GM12878 (cell line): ENCODE measurements around the gene FIGNL2. TPM values are rescaled to one million over a fixed set of nuclear protein-coding genes. Genes with fewer than 3 reads are reported as not detected.

Source experiments
- ATAC-seq: fragments of 200-7000 bp; cut with Tn5 transposase; 3 replicates; pipeline ENCODE4 v1.9.1; 2020; ENCODE audit warnings: mild to moderate bottlenecking, moderate library complexity
- BruUV-seq: library from RNA; stranded (reverse); fragments of 400-500 nt; replicated peaks from 2 replicates; lab custom pipeline; 2021; lab: Mats Ljungman, UMichigan
- CTCF ChIA-PET: fragments of 300-600 bp; sonication (Branson Sonifier 250); formaldehyde crosslinking; extraction: SDS; loops from one replicate; lab custom pipeline; 2021; ENCODE audit warnings: inconsistent platforms; lab: Yijun Ruan, JAX
- POLR2A ChIA-PET: fragments of 350-600 bp; formaldehyde crosslinking; extraction: SDS; loops from one replicate; lab custom pipeline; 2021; ENCODE audit warnings: inconsistent platforms; lab: Charles Lee
- RAD21 ChIA-PET: fragments of 300-600 bp; sonication (Branson Sonifier 250); formaldehyde crosslinking; loops from one replicate; lab custom pipeline; 2023; ENCODE audit warnings: antibody characterized with exemption; ENCODE audit not compliant: unreplicated experiment; lab: Charles Lee
- SMC1A ChIA-PET: fragments of 300-600 bp; sonication (Branson Sonifier 250); formaldehyde crosslinking; loops from one replicate; lab custom pipeline; 2023; ENCODE audit not compliant: unreplicated experiment, uncharacterized antibody; lab: Charles Lee
- DNase-seq: peaks from one replicate; pipeline ENCODE4 v3.0.0-alpha.2; 2011; ENCODE audit warnings: low read depth, low spot score
- FAIRE-seq: peaks from 3 replicates; lab custom pipeline; 2011; peaks lifted over from hg19 to GRCh38; lab: Jason Lieb, UNC
- H2AFZ ChIP-seq: 2 replicates; pipeline ENCODE4 v1.6.0; 2011; ENCODE audit warnings: low read depth, low read length, control low read depth; ENCODE audit not compliant: control insufficient read depth
- H3K27ac ChIP-seq: 2 replicates; pipeline ENCODE4 v1.5.1; 2011; ENCODE audit warnings: control low read depth; ENCODE audit not compliant: control insufficient read depth, insufficient read depth
- H3K27me3 ChIP-seq, 2 experiments: replicated peaks in 1 of 2; 2 replicates each; pipeline versions ENCODE4 v1.6.0 to v1.6.1; 2011; ENCODE audit warnings: low read length in 1 of 2; ENCODE audit not compliant: control insufficient read depth in 2 of 2, insufficient read depth in 2 of 2
- H3K36me3 ChIP-seq, 2 experiments: 2 replicates each; pipeline ENCODE4 v1.5.1; 2011; ENCODE audit warnings: low read length in 1 of 2; ENCODE audit not compliant: control insufficient read depth in 2 of 2, insufficient read depth in 2 of 2
- H3K4me1 ChIP-seq: 2 replicates; pipeline ENCODE4 v1.6.1; 2011; ENCODE audit warnings: mild to moderate bottlenecking, low read length, moderate library complexity, mixed read lengths; ENCODE audit not compliant: control insufficient read depth, insufficient read depth
- H3K4me2 ChIP-seq: 2 replicates; pipeline ENCODE4 v1.6.0; 2011; ENCODE audit warnings: control low read depth; ENCODE audit not compliant: control insufficient read depth, insufficient read depth
- H3K4me3 ChIP-seq: fragments of 200-600 bp; sonication (generic); 2 replicates; pipeline ENCODE4 v1.5.1; 2016
- H3K79me2 ChIP-seq: 2 replicates; pipeline ENCODE4 v1.6.0; 2011; ENCODE audit warnings: low read length; ENCODE audit not compliant: control insufficient read depth, insufficient read depth
- H3K9ac ChIP-seq: 2 replicates; pipeline ENCODE4 v1.8.0; 2011; ENCODE audit warnings: low read length, control low read depth, mixed read lengths; ENCODE audit not compliant: control insufficient read depth, insufficient read depth
- H3K9me3 ChIP-seq: replicated peaks from 3 replicates; pipeline ENCODE4 v1.5.1; 2011; ENCODE audit warnings: mild to moderate bottlenecking, low read length; ENCODE audit not compliant: control insufficient read depth, insufficient read depth
- H4K20me1 ChIP-seq: 2 replicates; pipeline ENCODE4 v1.6.0; 2011; ENCODE audit not compliant: control insufficient read depth, insufficient read depth
- ATF7 ChIP-seq: fragments of 450-650 bp; IDR thresholded peaks from 2 replicates; pipeline ENCODE4 v1.6.1; 2016; ENCODE audit warnings: low read depth, mild to moderate bottlenecking
- DPF2 ChIP-seq: fragments of 450-650 bp; IDR thresholded peaks from 2 replicates; pipeline ENCODE4 v1.6.1; 2017; ENCODE audit warnings: mild to moderate bottlenecking
- IRF4 ChIP-seq: IDR thresholded peaks from 2 replicates; pipeline ENCODE4 v1.6.1; 2011; ENCODE audit warnings: low read depth, low read length
- JUND ChIP-seq: IDR thresholded peaks from 2 replicates; pipeline ENCODE4 v1.6.1; 2012; ENCODE audit warnings: low read depth, mild to moderate bottlenecking, low read length, improper control_type of control experiment, moderate library complexity
- KDM1A ChIP-seq: fragments of 200-600 bp; sonication (generic); IDR thresholded peaks from 2 replicates; pipeline ENCODE4 v1.6.1; 2016; ENCODE audit warnings: borderline replicate concordance
- POU2F2 ChIP-seq: IDR thresholded peaks from 3 replicates; pipeline ENCODE4 v1.6.1; 2011; ENCODE audit warnings: low read depth, mild to moderate bottlenecking, low read length, borderline replicate concordance
- RUNX3 ChIP-seq: IDR thresholded peaks from 2 replicates; pipeline ENCODE4 v1.6.1; 2012; ENCODE audit warnings: low read length, inconsistent platforms
- SP1 ChIP-seq: IDR thresholded peaks from one replicate; pipeline ENCODE4 v1.6.1; 2011; ENCODE audit warnings: low read depth, low read length
- WGBS: methylation state at CpG from one replicate; pipeline ENCODE4 v1.1.6; 2016; ENCODE audit warnings: low lambda C conversion rate; ENCODE audit not compliant: insufficient replicate concordance, insufficient coverage; ENCODE audit errors: missing lambda C conversion rate; 5-methylcytosine and 5-hydroxymethylcytosine counted together
- in situ Hi-C: fragments of 300-500 bp; cut with MboI; formaldehyde crosslinking; loops from 9 replicates; pipeline ENCODE4 v1.14.3; 2018; ENCODE audit warnings: mixed read lengths
- intact Hi-C: fragments of 100-400 bp; cut with micrococcal nuclease; formaldehyde crosslinking; loops from one replicate; pipeline ENCODE4 v1.14.2; 2022; ENCODE audit not compliant: unreplicated experiment
- polyA plus RNA-seq, 11 experiments: library from polyadenylated mRNA; depleted of rRNA in 4 of 11; unstranded in 6 of 11; stranded (reverse) in 5 of 11; fragments of >200 nt; fragmentation: Nextera tagmentation in 4 of 11; fragmentation: Illumina TruSeq in 1 of 11; extraction: Ambion mirVana in 4 of 11; extraction: Trizol in 1 of 11; gene quantifications; 1 replicate in 1 of 11; 2 replicates in 10 of 11; pipeline versions ENCODE4 v1.2.1 to v1.2.3, GENCODE V29; 2011 to 2016; ENCODE audit warnings: inconsistent platforms in 2 of 11, missing spikeins in 2 of 11, low read depth in 1 of 11
- total RNA-seq, 4 experiments: library from RNA; depleted of rRNA in 3 of 4; stranded (reverse); fragments of >200 nt in 3 of 4; fragmentation: Illumina TruSeq in 1 of 4; extraction: Trizol in 1 of 4; gene quantifications; 2 replicates each; pipeline versions ENCODE4 v1.2.1 to v1.2.3, GENCODE V29; 2013 to 2021
- TF ChIP-seq, protein P1 (sequence below): fragments of 450-650 bp; formaldehyde crosslinking; IDR thresholded peaks from 2 replicates; pipeline ENCODE4 v1.4.0; 2020; ENCODE audit warnings: mild to moderate bottlenecking, moderate library complexity
- TF ChIP-seq, protein P2 (sequence below): IDR thresholded peaks from 2 replicates; pipeline ENCODE4 v1.6.1; 2011; ENCODE audit warnings: borderline replicate concordance, low read depth, mild to moderate bottlenecking, moderate library complexity, low read length; ENCODE audit not compliant: insufficient read depth, poor library complexity, severe bottlenecking
- TF ChIP-seq, protein P3 (sequence below): fragments of 450-650 bp; IDR thresholded peaks from 2 replicates; pipeline ENCODE4 v1.6.1; 2016; ENCODE audit warnings: mild to moderate bottlenecking

The FIGNL2 gene
- total and polyA plus RNA-seq, 10 of the 15 experiments (the other 5 are each of a cell fraction or from before 2014, with no cell fraction given), result not detected

DNA sequence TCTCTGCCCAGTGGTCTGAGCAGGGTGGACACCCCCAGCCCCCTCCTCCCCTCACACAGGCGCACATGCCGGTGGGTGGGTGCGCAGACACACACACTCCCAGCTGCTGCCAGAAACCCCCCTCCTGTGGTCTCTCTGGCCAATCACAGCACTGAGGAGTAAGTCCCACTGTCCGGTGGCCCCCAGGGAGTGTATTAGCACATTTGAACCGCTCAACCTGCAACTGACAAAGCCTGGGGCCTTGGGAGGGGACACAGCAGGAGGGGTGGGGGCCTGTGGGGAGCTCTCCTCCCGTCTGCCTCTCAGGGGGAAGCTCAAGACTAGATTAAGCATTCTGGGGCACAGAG lies 11.7 kb downstream of the FIGNL2 start:
- no peak for DNase-seq
- ATAC-seq, result no peak
- intact Hi-C loops, result no loop called here
- Histone ChIP-seq H3K27me3 (peaks cover 4 to 7% of the 10 kb centered on the region in 2 experiments; a peak in 3 of 4 replicates), H3K4me1 (no peaks in the 10 kb centered on the region; the same call in 1 of the 2 replicates)
- TF ChIP-seq KDM1A, result no peak
- no peak for TF ChIP-seq SP1
- TF ChIP-seq, all 136 proteins: peak for 0
- no peaks in the 10 kb centered on the region for H3K79me2 ChIP-seq
- no peak overlapping the region for H2AFZ ChIP-seq
- no peak overlapping the region for H3K27ac ChIP-seq
- no peak overlapping the region for H3K4me3 ChIP-seq
- H3K9me3 ChIP-seq, result no peaks in the 10 kb centered on the region
- no peak for FAIRE-seq
- POLR2A ChIA-PET, result no interaction called here
- H3K4me2 ChIP-seq, result no peak overlapping the region
- no peaks in the 10 kb centered on the region for H3K36me3 ChIP-seq
- 41% methylated on average over 6 of the region's 6 CpGs for WGBS
- no peak overlapping the region for H3K9ac ChIP-seq
- no TSS peak for BruUV-seq
- in situ Hi-C loops, result no loop called here
- CTCF ChIA-PET, result no interaction called here
- SMC1A ChIA-PET, result no interaction called here
- no peaks in the 10 kb centered on the region; the same call in 1 of the 2 replicates for H4K20me1 ChIP-seq
- RAD21 ChIA-PET, result no interaction called here

DNA sequence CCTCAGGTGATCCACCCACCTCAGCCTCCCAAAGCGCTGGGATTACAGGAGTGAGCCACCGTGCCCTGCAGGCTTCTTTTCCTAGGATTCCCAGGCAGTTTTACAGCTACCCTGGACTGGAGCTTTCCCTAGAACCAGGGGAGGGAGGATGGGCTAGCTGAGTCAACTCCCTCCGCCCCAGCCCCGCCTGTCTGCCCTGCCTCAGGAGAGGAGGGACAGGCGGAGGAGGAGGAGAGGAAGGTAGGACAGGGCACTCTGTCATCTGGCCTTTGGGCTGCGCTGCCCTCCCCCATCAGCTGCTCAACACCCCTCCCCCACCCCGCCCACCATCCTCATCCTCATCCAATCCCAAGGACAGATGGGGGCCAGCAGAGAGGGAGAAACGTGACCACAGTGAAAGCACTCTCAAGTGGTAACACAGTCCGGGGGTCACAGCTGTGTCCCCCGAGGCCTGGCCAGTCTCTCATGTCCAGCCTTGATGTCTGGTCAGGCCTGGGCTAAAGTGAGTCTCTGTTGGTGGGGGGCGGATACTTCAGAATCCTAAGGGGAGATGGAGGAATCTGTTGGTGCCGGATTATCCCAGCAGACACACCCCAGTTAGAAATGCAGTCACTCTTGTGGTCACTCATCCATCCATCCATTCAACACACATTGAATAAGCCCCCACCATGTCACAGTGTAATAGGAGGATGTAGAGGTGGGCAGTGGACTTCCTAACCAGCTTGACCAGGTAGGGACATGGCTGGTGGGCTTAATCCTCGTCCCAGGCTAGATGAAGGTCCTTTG lies 12.3 kb downstream of the FIGNL2 start:
- H4K20me1 ChIP-seq, result no peaks in the 10 kb centered on the region; the same call in 1 of the 2 replicates
- no peaks in the 10 kb centered on the region; the same call in 1 of the 2 replicates for H3K4me1 ChIP-seq
- H3K9me3 ChIP-seq, result no peaks in the 10 kb centered on the region
- ChIA-PET RAD21 (no interaction called here), CTCF (no interaction called here), POLR2A (no interaction called here), SMC1A (no interaction called here)
- no peak for ATAC-seq
- peaks cover 4 to 8% of the 10 kb centered on the region in 2 experiments for H3K27me3 ChIP-seq
- H3K4me2 ChIP-seq, result no peak overlapping the region
- intact Hi-C loops, result no loop called here
- no peak overlapping the region for H3K27ac ChIP-seq
- BruUV-seq, result no TSS peak
- 13% methylated on average over 13 of the region's 13 CpGs for WGBS
- H3K4me3 ChIP-seq, result no peak overlapping the region
- in situ Hi-C loops, result no loop called here
- DNase-seq, result no peak
- no peaks in the 10 kb centered on the region for H3K79me2 ChIP-seq
- no peaks in the 10 kb centered on the region for H3K36me3 ChIP-seq
- H2AFZ ChIP-seq, result no peak overlapping the region
- FAIRE-seq, result no peak
- H3K9ac ChIP-seq, result no peak overlapping the region
- TF ChIP-seq RUNX3 (no peak), DPF2 (no peak), ATF7 (no peak), IRF4 (no peak), POU2F2 (no peak), JUND (no peak)
- TF ChIP-seq, protein P1, sequence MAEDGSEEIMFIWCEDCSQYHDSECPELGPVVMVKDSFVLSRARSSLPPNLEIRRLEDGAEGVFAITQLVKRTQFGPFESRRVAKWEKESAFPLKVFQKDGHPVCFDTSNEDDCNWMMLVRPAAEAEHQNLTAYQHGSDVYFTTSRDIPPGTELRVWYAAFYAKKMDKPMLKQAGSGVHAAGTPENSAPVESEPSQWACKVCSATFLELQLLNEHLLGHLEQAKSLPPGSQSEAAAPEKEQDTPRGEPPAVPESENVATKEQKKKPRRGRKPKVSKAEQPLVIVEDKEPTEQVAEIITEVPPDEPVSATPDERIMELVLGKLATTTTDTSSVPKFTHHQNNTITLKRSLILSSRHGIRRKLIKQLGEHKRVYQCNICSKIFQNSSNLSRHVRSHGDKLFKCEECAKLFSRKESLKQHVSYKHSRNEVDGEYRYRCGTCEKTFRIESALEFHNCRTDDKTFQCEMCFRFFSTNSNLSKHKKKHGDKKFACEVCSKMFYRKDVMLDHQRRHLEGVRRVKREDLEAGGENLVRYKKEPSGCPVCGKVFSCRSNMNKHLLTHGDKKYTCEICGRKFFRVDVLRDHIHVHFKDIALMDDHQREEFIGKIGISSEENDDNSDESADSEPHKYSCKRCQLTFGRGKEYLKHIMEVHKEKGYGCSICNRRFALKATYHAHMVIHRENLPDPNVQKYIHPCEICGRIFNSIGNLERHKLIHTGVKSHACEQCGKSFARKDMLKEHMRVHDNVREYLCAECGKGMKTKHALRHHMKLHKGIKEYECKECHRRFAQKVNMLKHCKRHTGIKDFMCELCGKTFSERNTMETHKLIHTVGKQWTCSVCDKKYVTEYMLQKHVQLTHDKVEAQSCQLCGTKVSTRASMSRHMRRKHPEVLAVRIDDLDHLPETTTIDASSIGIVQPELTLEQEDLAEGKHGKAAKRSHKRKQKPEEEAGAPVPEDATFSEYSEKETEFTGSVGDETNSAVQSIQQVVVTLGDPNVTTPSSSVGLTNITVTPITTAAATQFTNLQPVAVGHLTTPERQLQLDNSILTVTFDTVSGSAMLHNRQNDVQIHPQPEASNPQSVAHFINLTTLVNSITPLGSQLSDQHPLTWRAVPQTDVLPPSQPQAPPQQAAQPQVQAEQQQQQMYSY, result no peak
- TF ChIP-seq, protein P2, sequence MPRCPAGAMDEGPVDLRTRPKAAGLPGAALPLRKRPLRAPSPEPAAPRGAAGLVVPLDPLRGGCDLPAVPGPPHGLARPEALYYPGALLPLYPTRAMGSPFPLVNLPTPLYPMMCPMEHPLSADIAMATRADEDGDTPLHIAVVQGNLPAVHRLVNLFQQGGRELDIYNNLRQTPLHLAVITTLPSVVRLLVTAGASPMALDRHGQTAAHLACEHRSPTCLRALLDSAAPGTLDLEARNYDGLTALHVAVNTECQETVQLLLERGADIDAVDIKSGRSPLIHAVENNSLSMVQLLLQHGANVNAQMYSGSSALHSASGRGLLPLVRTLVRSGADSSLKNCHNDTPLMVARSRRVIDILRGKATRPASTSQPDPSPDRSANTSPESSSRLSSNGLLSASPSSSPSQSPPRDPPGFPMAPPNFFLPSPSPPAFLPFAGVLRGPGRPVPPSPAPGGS, result no peak
- TF ChIP-seq, protein P3, sequence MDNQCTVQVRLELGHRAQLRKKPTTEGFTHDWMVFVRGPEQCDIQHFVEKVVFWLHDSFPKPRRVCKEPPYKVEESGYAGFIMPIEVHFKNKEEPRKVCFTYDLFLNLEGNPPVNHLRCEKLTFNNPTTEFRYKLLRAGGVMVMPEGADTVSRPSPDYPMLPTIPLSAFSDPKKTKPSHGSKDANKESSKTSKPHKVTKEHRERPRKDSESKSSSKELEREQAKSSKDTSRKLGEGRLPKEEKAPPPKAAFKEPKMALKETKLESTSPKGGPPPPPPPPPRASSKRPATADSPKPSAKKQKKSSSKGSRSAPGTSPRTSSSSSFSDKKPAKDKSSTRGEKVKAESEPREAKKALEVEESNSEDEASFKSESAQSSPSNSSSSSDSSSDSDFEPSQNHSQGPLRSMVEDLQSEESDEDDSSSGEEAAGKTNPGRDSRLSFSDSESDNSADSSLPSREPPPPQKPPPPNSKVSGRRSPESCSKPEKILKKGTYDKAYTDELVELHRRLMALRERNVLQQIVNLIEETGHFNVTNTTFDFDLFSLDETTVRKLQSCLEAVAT, result no peak
